Calu3 (cell line): Measurements from ENCODE around the gene ESR2. TPM values are rescaled to one million over a fixed set of nuclear protein-coding genes. Genes with fewer than 3 reads are reported as not detected.

Experiments used
- BruUV-seq: library from RNA; stranded (reverse); fragments of 400-500 nt; replicated peaks from 2 replicates; lab custom pipeline; 2021; lab: Mats Ljungman, UMichigan
- CTCF ChIA-PET: fragments of 300-600 bp; sonication (Branson Sonifier 250); formaldehyde crosslinking; loops from one replicate; lab custom pipeline; 2022; ENCODE audit warnings: antibody characterized with exemption; lab: Charles Lee
- DNase-seq: peaks from one replicate; pipeline ENCODE4 v3.0.0; 2022
- H3K27ac Mint-ChIP-seq: one replicate; pipeline ENCODE4 v1.8.0; 2022; ENCODE audit warnings: mixed read lengths; ENCODE audit not compliant: unreplicated experiment
- H3K27me3 Mint-ChIP-seq: one replicate; pipeline ENCODE4 v1.8.0; 2022; ENCODE audit warnings: mixed read lengths; ENCODE audit not compliant: unreplicated experiment
- H3K36me3 Mint-ChIP-seq: one replicate; pipeline ENCODE4 v1.8.0; 2022; ENCODE audit warnings: mild to moderate bottlenecking, moderate library complexity, mixed read lengths; ENCODE audit not compliant: insufficient read depth, unreplicated experiment
- H3K4me1 Mint-ChIP-seq: one replicate; pipeline ENCODE4 v1.8.0; 2022; ENCODE audit warnings: mild to moderate bottlenecking, low read depth, mixed read lengths; ENCODE audit not compliant: unreplicated experiment
- H3K4me3 Mint-ChIP-seq: one replicate; pipeline ENCODE4 v1.8.0; 2022; ENCODE audit warnings: mild to moderate bottlenecking, low read depth, moderate library complexity, mixed read lengths; ENCODE audit not compliant: unreplicated experiment
- H3K9me3 Mint-ChIP-seq: one replicate; pipeline ENCODE4 v1.8.0; 2022; ENCODE audit warnings: low read depth, mixed read lengths; ENCODE audit not compliant: unreplicated experiment
- CTCF ChIP-seq: fragments of 200-600 bp; IDR thresholded peaks from one replicate; pipeline ENCODE4 v1.8.0; 2022; ENCODE audit warnings: antibody characterized with exemption; ENCODE audit not compliant: unreplicated experiment
- intact Hi-C: fragments of 100-400 bp; cut with micrococcal nuclease; formaldehyde crosslinking; loops from one replicate; pipeline ENCODE4 v1.10.0; 2022; ENCODE audit not compliant: unreplicated experiment
- total RNA-seq: library from RNA; stranded (reverse); gene quantifications from 2 replicates; pipeline ENCODE4 v1.2.3, GENCODE V29; 2022

Gene ESR2
- total RNA-seq, 1 experiment from 2014 or later, result not detected

- H3K27ac Mint-ChIP-seq, result no peak overlapping the region
- intact Hi-C loops, result no loop called here
- BruUV-seq, result no TSS peak
- peaks cover 5% of the 10 kb centered on the region for H3K36me3 Mint-ChIP-seq
- H3K27me3 Mint-ChIP-seq, result no peaks in the 10 kb centered on the region
- no peak for DNase-seq
- no peak for TF ChIP-seq CTCF
- CTCF ChIA-PET, result no interaction called here
- no peaks in the 10 kb centered on the region for H3K4me1 Mint-ChIP-seq
- H3K9me3 Mint-ChIP-seq, result no peaks in the 10 kb centered on the region
- no peak overlapping the region for H3K4me3 Mint-ChIP-seq
Observed at GRCh38 chr14:64296561-64296960, 2.4 kb upstream of the ESR2 start.

- peak; percentile 92 for DNase-seq
- peak; percentile 95 for TF ChIP-seq CTCF
- Mint-ChIP-seq H3K36me3 (peaks cover 5% of the 10 kb centered on the region), H3K9me3 (no peaks in the 10 kb centered on the region), H3K4me3 (peak overlapping the region; percentile 68), H3K4me1 (no peaks in the 10 kb centered on the region), H3K27ac (no peak overlapping the region), H3K27me3 (no peaks in the 10 kb centered on the region)
- no TSS peak for BruUV-seq
- intact Hi-C loops, result loop anchor here (2.0 kb wide), 1 partner anchor 494 kb away; no protein-coding TSS in a partner anchor
- CTCF ChIA-PET, result interaction anchor here (0.6 to 1.0 kb wide), 2 partner anchors 9 to 225 kb away, joined by 4 read pairs; no protein-coding TSS in a partner anchor
Observed at GRCh38 chr14:64294672-64295413, 672 bp upstream of the ESR2 start.

GRCh38 chr14:64292197-64292596 is 2.0 kb downstream of the ESR2 start:
- Mint-ChIP-seq H3K9me3 (no peaks in the 10 kb centered on the region), H3K36me3 (peaks cover 5% of the 10 kb centered on the region), H3K4me1 (no peaks in the 10 kb centered on the region), H3K27ac (no peak overlapping the region), H3K27me3 (no peaks in the 10 kb centered on the region), H3K4me3 (no peak overlapping the region)
- no peak for DNase-seq
- intact Hi-C loops, result no loop called here
- no peak for TF ChIP-seq CTCF
- BruUV-seq, result no TSS peak
- CTCF ChIA-PET, result no interaction called here

- H3K9me3 Mint-ChIP-seq, result no peaks in the 10 kb centered on the region
- H3K36me3 Mint-ChIP-seq, result no peaks in the 10 kb centered on the region
- no peaks in the 10 kb centered on the region for H3K4me1 Mint-ChIP-seq
- H3K4me3 Mint-ChIP-seq, result no peak overlapping the region
- TF ChIP-seq CTCF, result no peak
- no peaks in the 10 kb centered on the region for H3K27me3 Mint-ChIP-seq
- DNase-seq, result no peak
- intact Hi-C loops, result no loop called here
- BruUV-seq, result no TSS peak
- CTCF ChIA-PET, result no interaction called here
- no peak overlapping the region for H3K27ac Mint-ChIP-seq
Observed at GRCh38 chr14:64289571-64289970, 4.6 kb downstream of the ESR2 start.
